Measurements from ENCODE around the gene HOXA7. TPM values are rescaled to one million over a fixed set of nuclear protein-coding genes. Genes with fewer than 3 reads are reported as not detected.
A peak's percentile ranks its signal among the peaks of the same experiment; 100 is the strongest.

HOXA7 gene
- total RNA-seq, 2 donors from 2014 or later, result not detected

- Histone ChIP-seq H3K4me3 (ENCODE audit: low read length) (no peak overlapping the region), H3K36me3 (ENCODE audit: control insufficient read depth, insufficient read depth, low read length) (no peaks in the 10 kb centered on the region), H3K9ac (ENCODE audit: extremely low read depth, low read length, poor library complexity, severe bottlenecking) (no peak overlapping the region), H3K27ac (ENCODE audit: low read depth, low read length) (no peak overlapping the region), H3K4me1 (ENCODE audit: control insufficient read depth, insufficient read depth, low read length) (peaks cover 6% of the 10 kb centered on the region), H3K9me3 (ENCODE audit: control insufficient read depth, low read length) (peaks cover 11% of the 10 kb centered on the region), H3K27me3 (ENCODE audit: control insufficient read depth, insufficient read depth, low read length, poor library complexity, severe bottlenecking) (peaks cover 100% of the 10 kb centered on the region)
- no peak overlapping the region for H3K4me3 Mint-ChIP-seq
- H3K27ac Mint-ChIP-seq, result no peak overlapping the region
- peaks cover 6% of the 10 kb centered on the region for H3K9me3 Mint-ChIP-seq
- H3K36me3 Mint-ChIP-seq (ENCODE audit: low read depth), result no peaks in the 10 kb centered on the region
- TF ChIP-seq CTCF (conservative IDR thresholded peaks at IDR 0.05), result no peak
- H3K4me1 Mint-ChIP-seq, result peaks cover 12% of the 10 kb centered on the region
- DNase-seq, result peak; percentile 36
- peaks cover 97% of the 10 kb centered on the region for H3K27me3 Mint-ChIP-seq (ENCODE audit: insufficient read depth)
- 20 to 36% methylated on average over 2 to 6 of the region's 6 CpGs for WGBS, 2 experiments (ENCODE audit: insufficient coverage in 1 of 2, insufficient read length in 1 of 2)
Measured at GRCh38 chr7:27178366-27178765, 21.9 kb upstream of the HOXA7 start.

GRCh38 chr7:27177795-27178320 lies 21.4 kb upstream of the HOXA7 start:
- peaks cover 100% of the 10 kb centered on the region for H3K27me3 ChIP-seq (ENCODE audit: control insufficient read depth, insufficient read depth, low read length, poor library complexity, severe bottlenecking)
- H3K27ac Mint-ChIP-seq, result no peak overlapping the region
- H3K36me3 Mint-ChIP-seq (ENCODE audit: low read depth), result no peaks in the 10 kb centered on the region
- TF ChIP-seq CTCF (conservative IDR thresholded peaks at IDR 0.05), result no peak
- peaks cover 97% of the 10 kb centered on the region for H3K27me3 Mint-ChIP-seq (ENCODE audit: insufficient read depth)
- peaks cover 12% of the 10 kb centered on the region for H3K4me1 Mint-ChIP-seq
- peaks cover 11% of the 10 kb centered on the region for H3K9me3 ChIP-seq (ENCODE audit: control insufficient read depth, low read length)
- no peaks in the 10 kb centered on the region for H3K36me3 ChIP-seq (ENCODE audit: control insufficient read depth, insufficient read depth, low read length)
- no peak for DNase-seq
- H3K4me3 ChIP-seq (ENCODE audit: low read length), result no peak overlapping the region
- H3K4me1 ChIP-seq (ENCODE audit: control insufficient read depth, insufficient read depth, low read length), result peaks cover 4% of the 10 kb centered on the region
- no peak overlapping the region for H3K9ac ChIP-seq (ENCODE audit: extremely low read depth, low read length, poor library complexity, severe bottlenecking)
- H3K9me3 Mint-ChIP-seq, result peaks cover 6% of the 10 kb centered on the region
- no peak overlapping the region for H3K27ac ChIP-seq (ENCODE audit: low read depth, low read length)
- WGBS, 2 experiments (ENCODE audit: insufficient coverage in 1 of 2, insufficient read length in 1 of 2), result 31 to 37% methylated on average over 4 to 5 of the region's 5 CpGs
- no peak overlapping the region for H3K4me3 Mint-ChIP-seq

GRCh38 chr7:27176962-27177794 lies 20.7 kb upstream of the HOXA7 start:
- H3K4me3 ChIP-seq (ENCODE audit: low read length), result no peak overlapping the region
- H3K9me3 Mint-ChIP-seq, result peaks cover 6% of the 10 kb centered on the region

More at GRCh38 chr7:27176962-27177794, 20.7 kb upstream of the HOXA7 start:
- Histone ChIP-seq H3K27me3 (ENCODE audit: control insufficient read depth, insufficient read depth, low read length, poor library complexity, severe bottlenecking) (peaks cover 100% of the 10 kb centered on the region), H3K36me3 (ENCODE audit: control insufficient read depth, insufficient read depth, low read length) (no peaks in the 10 kb centered on the region), H3K9ac (ENCODE audit: extremely low read depth, low read length, poor library complexity, severe bottlenecking) (no peak overlapping the region), H3K27ac (ENCODE audit: low read depth, low read length) (no peak overlapping the region), H3K9me3 (ENCODE audit: control insufficient read depth, low read length) (peaks cover 11% of the 10 kb centered on the region), H3K4me1 (ENCODE audit: control insufficient read depth, insufficient read depth, low read length) (peaks cover 3% of the 10 kb centered on the region)
- Mint-ChIP-seq H3K27ac (no peak overlapping the region), H3K4me3 (no peak overlapping the region), H3K36me3 (ENCODE audit: low read depth) (no peaks in the 10 kb centered on the region), H3K27me3 (ENCODE audit: insufficient read depth) (peaks cover 97% of the 10 kb centered on the region), H3K4me1 (peaks cover 12% of the 10 kb centered on the region)
- no peak for TF ChIP-seq CTCF (conservative IDR thresholded peaks at IDR 0.05)
- no peak for DNase-seq
- 28 to 36% methylated on average over 10 to 22 of the region's 22 CpGs for WGBS, 2 experiments (ENCODE audit: insufficient coverage in 1 of 2, insufficient read length in 1 of 2)

Measured in endodermal cell (in vitro differentiated cells).